ENCODE results near the gene TMPRSS7.
"Not testable (repeated sequence)": the region's sequence is repeated elsewhere in the genome, so short reads cannot be mapped to it uniquely, and the experiment has no call there.

The TMPRSS7 gene

GRCh38 chr3:112056451-112056929 lies 22.0 kb downstream of the TMPRSS7 start:
- DNase-seq (ENCODE audit: low read depth in 2 of 2, low spot score in 1 of 2) = no peak

DNA sequence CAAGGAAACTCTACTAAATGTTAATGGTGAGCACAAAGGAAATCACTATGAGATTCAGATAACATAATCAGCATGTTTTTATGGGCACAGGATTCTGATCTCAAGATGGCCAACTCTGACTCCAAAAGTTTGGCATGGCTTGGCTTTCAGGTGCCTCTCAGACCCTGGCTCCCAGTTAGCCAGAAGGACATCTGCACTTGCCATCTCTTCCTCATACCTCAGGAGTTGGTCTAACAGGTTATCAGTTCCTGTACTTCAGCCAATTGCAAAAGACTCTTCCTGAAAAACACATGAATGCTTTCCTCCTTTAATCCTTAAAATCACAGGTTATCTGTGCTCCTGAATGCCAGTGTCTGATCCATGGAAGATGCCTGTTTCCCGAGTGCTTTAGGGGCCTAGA lies 25.0 kb downstream of the TMPRSS7 start:
- DNase-seq (ENCODE audit: low read depth in 2 of 2, low spot score in 1 of 2) = no peak

DNA sequence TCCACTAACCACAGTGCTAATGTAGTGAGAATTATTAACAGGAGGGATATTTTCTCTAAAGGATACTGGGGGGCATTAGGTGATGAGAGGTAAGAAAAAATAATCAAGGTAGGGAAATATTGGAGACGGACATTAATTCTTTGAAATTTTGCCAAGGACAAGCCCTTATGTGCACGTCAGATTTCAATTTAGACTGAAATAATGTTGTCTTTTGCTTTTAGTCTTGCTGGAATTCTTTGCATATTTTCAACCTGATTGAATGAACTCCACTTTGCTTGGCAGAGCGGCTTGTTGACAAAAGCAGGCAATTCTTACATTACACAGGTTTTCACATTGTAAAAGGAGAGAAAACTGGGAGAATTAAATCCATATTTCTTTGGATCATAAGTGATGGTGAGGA lies 26.6 kb downstream of the TMPRSS7 start:
- no peak for DNase-seq (ENCODE audit: low read depth in 2 of 2, low spot score in 1 of 2)

DNA sequence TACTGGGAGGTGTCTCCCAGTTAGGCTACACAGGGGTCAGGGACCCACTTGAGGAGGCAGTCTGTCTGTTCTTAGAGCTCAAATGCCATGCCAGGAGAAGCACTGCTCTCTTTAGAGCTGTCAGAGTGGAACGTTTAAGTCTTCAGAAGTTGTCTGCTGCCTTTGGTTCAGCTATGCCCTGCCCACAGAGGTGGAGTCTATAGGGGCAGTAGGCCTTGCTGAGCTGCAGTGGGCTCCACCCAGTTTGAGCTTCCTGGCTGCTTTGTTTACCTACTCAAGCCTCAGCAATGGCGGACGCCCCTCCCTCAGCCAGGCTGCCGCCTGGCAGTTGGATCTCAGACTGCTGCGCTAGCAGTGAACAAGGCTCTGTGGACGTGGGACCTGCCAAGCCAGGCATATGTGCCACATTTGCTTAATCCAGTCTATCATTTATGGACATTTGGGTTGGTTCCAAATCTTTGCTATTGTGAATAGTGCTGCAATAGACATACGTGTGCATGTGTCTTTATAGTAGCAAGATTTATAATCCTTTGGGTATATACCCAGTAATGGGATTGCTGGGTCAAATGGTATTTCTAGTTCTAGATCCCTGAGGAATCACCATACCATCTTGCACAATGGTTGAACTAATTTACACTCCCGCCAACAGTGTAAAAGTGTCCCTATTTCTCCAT lies 38.0 kb downstream of the TMPRSS7 start:
- DNase-seq (ENCODE audit: low read depth in 2 of 2, low spot score in 1 of 2) = not testable (repeated sequence)

DNA sequence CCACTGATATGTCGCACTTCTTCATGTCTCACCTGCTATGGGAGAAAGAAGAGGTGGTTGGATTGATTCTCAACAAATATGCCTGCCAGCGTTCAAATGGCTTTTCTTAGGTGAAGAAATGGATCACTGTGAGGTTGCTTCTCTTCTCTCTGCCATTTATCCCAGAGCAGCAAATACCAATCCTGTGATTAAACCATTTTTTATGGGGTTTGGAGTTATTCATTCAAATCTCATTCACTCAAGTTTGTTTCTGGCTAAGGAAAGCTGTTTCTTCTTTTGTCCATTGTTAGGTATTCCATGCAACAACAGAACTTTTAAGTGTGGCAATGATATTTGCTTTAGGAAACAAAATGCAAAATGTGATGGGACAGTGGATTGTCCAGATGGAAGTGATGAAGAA lies 39.5 kb downstream of the TMPRSS7 start:
- no peak for DNase-seq (ENCODE audit: low read depth in 2 of 2, low spot score in 1 of 2)

DNA sequence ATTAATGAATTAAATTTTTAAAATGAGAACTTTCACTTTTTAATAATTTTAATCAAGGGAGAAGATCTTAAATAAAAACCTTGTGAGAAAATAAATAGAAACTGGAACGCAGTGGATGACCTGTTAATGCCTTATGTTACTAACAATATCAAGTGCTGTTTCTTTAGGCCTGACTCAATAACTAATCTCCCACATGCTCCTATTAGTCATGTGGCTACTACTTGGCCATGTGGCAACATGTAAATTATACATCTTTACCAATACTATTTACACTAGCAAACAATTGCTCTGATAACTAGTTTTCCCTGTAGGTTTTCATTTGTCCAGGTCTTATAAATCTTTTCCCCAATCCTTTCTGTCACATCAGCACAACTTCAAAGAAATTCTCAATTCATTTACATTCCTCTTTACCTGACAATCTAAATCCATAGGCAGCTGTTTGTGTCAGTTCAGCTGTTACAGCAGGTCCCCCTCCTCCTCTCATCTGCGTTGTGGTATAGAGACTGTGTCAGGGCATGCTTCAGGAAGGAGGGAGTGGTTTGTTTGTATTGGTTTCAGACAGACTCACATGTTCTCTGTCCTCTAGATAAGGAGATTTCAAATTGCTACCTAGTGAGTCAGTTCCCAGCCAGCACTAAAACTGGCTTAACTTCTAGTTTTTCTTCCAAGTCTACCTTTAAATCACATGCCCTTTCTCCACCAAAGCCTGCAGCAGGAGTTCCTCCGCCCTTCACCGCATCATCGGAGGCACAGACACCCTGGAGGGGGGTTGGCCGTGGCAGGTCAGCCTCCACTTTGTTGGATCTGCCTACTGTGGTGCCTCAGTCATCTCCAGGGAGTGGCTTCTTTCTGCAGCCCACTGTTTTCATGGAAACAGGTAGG lies 40.3 kb downstream of the TMPRSS7 start:
- DNase-seq (ENCODE audit: low read depth in 2 of 2, low spot score in 1 of 2) = no peak

DNA sequence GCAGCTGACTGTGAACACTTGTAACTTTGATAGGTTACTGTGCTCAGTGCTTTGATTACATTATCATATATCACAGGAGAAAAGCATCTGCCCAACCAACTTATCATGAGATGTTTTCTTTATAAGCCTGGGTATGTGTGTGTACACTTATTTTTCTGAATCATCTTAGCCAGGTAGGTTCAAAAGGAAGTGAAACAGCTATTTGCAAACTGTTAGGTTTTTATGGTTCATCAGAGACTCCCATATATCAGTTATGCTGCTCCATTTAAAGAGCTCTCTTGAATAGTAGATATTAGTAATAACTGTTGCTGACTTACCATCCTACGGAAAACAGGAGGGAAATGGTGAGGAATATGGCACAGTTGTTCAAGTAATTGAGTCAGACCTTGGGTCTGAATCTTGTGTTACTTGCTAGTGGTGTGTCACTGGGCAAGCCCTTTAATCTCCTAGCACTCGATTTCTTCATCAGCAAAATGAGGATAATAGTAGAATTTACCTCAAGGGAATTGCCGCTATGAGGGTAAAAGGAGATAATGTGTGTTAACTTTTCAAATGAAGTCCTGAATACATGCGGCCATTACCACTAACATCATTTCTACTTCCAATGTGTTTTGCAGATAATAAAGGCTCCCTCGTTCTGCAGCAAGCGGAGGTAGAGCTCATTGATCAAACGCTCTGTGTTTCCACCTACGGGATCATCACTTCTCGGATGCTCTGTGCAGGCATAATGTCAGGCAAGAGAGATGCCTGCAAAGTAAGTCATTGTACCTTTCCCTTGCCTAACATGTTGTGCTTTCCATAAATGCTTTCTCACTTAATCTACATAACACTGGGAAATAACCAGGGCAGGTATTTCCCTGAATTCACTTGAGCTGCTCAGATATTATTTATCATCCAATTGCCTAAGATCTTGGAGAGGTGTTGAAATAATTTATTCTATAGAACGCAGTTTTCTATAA lies 43.9 kb downstream of the TMPRSS7 start:
- DNase-seq (ENCODE audit: low read depth in 2 of 2, low spot score in 1 of 2) = no peak

- no peak for DNase-seq (ENCODE audit: low read depth in 2 of 2, low spot score in 1 of 2)
Measured at GRCh38 chr3:112083239-112083638, 48.7 kb downstream of the TMPRSS7 start.

DNA sequence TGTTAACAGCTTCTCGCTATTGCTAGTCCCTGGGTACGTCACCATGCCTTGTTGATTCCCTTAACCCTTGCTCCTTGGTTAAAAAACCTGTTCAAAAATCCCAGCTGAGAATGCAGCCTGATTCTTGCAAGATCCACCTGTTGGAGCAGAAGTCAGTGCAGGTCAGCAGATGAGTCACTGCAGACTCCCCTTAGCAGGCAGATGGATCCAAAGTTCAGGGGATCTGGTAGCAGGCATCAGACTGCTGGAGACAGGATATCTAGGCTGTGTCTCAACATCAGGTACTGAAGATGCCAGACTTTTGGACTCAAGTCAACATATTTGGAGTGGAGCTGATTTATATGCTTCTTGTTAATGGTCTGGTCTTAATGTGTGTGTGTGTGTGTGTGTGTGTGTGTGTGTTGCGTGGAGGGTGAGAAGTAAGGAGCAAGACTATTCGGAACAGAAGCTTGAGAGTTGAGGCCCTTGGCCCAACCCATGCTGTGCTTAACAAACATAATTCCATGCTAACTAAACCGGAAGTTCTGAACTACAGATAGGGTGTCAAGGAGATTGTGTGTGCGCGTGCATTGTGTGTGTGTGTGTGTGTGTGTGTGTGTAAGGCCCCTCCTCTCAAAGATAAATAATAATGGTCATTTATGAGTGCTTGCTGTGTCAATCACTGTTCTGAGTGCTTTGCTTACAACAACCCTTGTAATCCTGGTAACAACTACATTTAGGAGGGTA lies 50.6 kb downstream of the TMPRSS7 start:
- DNase-seq (ENCODE audit: low read depth in 2 of 2, low spot score in 1 of 2) = no peak

DNA sequence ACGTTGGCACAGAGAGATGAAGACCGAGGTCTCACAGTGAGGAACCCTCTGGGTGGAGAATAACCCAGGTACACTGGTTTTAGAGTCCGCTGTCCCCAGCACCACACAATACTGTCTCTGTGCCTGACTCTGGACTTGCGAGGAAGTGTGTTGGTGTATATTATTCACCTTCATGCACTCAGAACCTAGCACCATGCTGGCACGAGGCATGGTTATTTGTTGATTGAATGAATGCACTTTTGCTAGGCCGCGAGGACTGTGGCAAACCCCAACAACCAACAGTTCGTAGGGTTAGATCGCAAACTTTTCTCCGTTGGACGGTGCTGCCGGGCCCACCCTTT lies 51.2 kb downstream of the TMPRSS7 start:
- no peak for DNase-seq (ENCODE audit: low read depth in 2 of 2, low spot score in 1 of 2)

DNA sequence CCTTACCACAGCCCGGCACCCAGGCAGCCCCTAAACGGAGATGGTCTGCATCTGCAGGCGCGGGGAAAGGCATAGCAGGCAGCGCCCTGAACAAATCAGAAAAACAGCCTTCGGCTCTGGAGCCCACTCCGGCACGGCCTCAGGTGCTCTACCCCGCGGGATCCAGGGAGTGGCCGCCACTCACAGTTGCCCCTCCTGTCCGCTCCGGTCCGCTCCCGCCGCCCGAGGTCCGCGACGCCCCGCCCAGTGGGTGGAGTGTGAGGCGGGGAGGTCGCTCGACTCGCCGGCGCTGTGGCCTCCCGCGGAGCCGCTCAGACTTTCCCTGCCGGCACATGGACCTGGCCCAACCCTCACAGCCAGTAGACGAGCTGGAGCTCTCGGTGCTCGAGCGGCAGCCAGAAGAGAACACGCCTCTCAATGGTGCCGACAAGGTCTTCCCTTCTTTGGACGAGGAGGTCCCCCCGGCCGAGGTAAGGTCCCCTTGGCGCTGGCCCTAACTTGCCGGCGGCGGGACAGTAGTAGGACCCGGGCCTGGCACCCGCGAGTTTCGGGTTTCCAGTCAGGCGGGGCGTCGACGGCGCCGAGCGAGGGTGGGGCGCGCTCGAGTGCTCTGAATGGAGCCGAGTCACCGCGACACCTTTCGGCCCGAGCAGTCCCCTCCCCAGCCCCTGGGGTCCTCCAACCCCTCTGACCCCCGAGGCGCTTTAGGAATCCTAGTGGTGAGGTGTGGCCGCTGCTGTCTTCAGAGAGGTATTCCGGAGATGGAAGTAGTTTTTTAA lies 51.7 kb downstream of the TMPRSS7 start, which contains the start of gene C3orf52:
Gene C3orf52 (plus strand): TSS at position 314 of the 779 bp plus-strand sequence. CDS start 19 bp downstream, at position 333.
- peak in 1 of 2 donors; percentile 24 for DNase-seq (ENCODE audit: low read depth in 2 of 2, low spot score in 1 of 2)

GRCh38 chr3:112086875-112087524 lies 52.5 kb downstream of the TMPRSS7 start:
- no peak for DNase-seq (ENCODE audit: low read depth in 2 of 2, low spot score in 1 of 2)

GRCh38 chr3:112087746-112088145 lies 53.2 kb downstream of the TMPRSS7 start:
- no peak for DNase-seq (ENCODE audit: low read depth in 2 of 2, low spot score in 1 of 2)

DNA sequence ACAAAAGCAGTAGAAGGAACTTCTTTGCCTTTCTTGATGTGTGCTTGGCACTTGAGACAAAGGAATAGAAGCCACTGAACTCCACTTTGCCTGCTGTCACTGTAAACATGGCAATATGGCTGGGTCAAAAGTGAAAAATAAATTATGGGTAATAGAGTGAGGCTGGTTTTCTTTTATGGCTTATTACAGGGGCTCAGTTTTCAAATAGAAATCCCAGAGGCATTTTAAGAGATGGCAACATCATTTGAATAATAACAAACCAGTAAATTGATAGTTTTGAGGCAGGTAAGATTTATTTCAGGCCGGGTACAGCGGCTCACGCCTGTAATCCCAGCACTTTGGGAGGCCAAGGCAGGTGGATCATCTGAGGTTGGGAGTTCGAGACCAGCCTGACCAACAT lies 54.4 kb downstream of the TMPRSS7 start:
- no peak for DNase-seq (ENCODE audit: low read depth in 2 of 2, low spot score in 1 of 2)

DNA sequence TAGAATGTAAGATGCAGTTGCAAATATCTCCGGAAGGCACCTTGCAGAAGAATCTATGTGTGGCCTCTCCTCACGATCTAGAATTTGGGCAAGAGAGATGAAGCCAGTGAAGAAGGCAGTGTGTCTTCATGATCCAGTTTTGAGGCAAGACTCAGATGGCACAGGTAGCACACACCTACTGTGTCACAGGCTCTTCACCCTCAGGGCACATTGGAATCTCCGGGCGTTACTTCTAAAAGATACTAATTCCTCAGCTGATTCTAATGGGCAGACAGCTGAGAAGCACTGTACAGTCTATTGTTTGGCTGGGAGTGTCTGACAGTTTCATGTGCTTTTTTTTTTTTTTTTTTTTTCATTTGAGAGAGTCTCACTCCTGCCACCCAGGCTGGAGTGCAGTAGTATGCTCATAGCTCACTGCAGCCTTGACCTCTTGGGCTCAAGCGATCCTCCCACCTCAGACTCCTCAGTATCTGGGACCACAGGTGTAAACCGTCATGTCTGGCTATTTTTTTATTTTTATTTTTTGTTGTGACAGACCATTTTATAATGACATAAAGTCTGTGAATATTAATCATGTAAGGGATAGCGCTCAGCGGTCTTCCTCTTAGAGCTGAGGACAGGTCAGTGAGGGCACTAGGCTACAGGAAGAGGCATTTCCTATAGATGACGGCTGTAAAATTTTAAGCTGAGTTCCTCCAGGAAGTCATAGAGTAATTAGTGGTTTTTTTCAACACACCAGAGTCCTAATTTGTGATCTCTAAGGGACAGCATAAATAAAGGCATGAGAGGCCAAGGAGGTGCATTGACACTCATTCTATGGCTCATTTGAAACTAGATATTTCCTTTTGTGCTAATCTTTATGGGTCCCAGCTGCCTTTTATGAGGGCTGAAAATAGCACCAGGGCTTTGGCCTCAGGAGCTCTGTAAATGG lies 55.7 kb downstream of the TMPRSS7 start:
- no peak for DNase-seq (ENCODE audit: low read depth in 2 of 2, low spot score in 1 of 2)

DNA sequence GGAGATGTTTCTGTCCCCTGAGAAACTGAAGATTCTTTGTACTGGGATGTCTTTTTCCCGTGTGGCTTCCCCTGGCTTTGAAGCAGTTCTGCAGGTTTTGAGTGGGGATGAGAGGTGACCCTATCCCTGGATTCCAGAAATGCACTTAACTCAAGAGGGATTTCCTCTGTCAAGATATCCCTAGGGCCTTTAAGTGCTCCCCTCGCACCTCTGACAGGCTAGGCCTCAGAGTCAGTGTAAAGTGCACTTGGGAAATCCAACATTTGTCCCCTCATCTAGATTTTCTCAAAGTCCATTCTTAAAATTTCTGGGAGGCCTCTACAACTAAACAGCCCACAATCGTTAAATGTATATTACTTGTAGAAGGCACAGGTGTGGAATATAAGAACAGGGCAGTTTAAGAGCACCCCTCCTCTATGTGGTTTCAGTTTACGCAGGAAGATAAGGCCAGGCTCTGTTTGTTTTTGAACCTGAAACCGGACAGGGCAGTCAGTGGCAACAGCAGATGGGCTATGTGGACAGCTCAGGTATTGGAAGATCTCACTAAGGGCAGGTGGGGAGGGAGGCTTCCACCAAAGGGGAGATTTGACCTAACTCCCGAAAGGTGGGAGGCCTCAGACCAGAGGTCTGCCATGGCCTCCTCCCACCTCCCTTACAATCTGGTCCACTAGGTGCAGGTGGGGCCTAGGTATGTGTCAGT lies 56.5 kb downstream of the TMPRSS7 start:
- DNase-seq (ENCODE audit: low read depth in 2 of 2, low spot score in 1 of 2) = no peak

- no peak for DNase-seq (ENCODE audit: low read depth in 2 of 2, low spot score in 1 of 2)
Measured at GRCh38 chr3:112092496-112093179, 58.1 kb downstream of the TMPRSS7 start.
